ENCODE data around the gene MYCBP2.
"Not testable (repeated sequence)": the region's sequence is repeated elsewhere in the genome, so short reads cannot be mapped to it uniquely, and the experiment has no call there.

MYCBP2 gene

DNA sequence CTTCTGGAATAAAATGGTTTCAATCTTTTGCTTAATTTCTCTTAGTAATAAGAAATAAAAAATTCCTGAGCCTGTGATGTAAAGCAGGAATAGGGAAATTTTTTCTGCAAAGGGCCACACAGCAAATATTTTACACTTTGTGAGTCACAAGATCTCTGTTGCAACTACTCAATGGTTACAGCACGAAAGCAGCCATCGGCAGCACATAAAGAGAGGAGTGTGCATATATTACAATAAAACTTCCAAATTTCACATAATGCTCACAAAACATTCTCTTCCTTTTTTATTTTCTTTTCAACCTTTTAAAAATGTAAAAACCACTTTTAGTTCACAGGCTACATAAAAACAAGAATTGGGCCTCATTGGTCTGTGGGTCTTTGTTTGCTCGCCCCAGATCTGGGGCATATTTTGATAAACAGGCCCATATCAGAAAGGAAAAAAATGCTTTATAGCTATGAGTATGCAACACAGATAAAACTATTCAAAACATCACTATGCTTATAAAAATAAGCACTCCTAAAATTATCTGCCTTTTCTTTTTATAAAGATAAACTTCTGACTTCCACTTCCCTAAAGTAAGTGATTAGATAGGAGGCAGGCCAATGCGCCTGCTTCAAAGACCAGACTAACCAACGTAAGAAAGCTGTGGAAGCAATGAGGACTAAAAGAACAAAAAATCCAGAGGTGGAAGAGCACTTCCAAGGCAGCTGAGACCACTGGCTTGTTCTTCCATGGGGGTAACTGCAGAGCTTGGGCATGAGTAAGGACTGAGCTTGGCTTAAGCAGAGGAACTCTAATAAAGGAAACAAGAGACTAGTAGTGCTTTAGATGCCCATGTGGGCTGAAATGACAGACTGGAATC, 26.5 kb downstream of the MYCBP2 start:
- no peak for DNase-seq (ENCODE audit: low read depth)

DNA sequence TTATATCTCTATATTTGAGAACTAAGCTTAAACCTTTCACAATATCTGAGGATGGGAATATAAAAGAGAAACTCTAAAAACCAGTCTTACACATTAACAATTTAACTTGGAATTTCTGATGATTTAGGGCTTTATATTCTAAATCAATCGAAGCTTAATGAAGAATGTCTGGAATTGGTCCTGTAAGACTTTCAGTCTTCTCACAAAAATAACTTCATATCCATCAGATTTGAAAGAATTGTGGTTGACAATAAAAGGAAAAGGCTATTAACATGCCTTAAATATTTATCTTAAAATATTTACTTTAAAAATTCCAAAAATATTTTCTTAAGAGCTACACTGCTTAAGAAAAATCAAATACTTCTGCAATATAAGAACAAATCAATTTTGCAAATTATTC, 27.3 kb downstream of the MYCBP2 start:
- DNase-seq (ENCODE audit: low read depth), result no peak

DNA sequence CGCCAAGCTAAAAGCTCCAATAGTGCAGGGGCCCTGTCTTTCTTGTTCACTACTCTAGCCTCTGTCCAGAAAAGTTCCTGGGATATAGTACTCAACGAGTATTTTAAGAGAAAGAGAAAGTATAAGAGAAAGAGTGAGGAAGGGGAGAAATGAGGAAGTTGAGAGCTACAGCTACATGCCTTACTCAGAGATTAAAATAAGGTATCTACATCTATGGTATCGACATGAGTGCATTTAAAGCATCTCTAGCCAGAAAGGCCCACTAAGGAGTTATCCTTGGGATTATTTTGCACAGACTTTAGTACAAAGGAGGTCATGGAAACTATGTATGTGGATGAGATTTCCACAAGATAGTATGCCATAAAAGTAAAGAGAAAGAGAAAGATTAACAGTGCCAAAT, 28.5 kb downstream of the MYCBP2 start:
- DNase-seq (ENCODE audit: low read depth), result no peak

GRCh38 chr13:77291774-77292173, 35.1 kb downstream of the MYCBP2 start:
- no peak for DNase-seq (ENCODE audit: low read depth)

DNA sequence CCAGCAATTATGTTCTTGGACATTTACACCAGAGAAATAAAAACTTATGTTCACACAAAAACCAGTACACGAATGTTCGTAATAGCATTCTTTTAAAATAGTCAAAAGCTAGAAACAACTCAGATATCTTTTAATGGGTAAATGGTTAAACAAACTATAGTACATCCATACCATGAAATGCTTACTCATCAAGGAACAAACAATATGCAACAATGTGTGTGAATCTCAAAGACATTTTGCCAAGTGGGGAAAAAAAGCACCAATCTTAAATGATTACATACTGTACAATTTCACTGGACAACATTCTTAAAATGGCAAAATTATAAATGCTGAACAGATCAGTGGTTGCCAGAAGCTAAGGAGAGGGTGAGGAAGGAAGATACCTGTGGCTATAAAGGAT, 36.6 kb downstream of the MYCBP2 start:
- no peak for DNase-seq (ENCODE audit: low read depth)

DNA sequence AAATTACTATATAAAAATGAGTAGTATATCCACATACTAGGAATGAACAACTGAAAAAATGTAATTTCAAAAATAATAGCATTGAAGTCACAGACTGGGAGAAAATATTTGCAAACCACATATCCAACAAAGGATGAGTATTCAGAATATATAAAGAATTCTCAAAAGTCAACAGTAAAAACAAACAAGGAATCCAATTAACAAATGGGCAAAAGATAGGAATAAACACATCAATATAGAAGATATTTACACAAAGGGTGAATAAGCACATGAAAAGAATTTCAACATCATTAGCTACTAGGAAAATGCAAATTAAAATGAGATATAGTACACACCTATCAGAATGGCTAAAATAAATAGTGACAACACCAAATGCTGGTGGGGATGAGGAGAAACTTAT, 37.0 kb downstream of the MYCBP2 start:
- DNase-seq (ENCODE audit: low read depth), result no peak

DNA sequence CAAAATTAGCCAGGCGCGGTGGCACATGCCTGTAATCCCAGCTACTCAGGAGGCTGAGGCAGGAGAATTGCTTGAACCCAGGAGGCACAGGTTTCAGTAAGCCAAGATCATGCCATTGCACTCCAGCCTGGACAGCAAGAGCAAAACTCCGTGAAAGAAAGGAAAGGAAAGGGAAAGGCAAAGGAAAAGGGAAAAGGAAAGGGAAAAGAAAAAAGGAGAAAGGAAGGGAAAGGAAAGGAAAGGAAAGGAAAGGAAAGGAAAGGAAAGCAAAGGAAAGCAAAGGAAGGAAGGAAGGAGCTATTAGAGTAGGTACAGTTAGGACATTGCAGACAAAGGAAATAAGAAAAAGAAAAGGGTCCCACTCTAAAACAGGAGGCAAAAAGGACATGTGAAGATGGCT, 41.3 kb downstream of the MYCBP2 start:
- DNase-seq (ENCODE audit: low read depth), result not testable (repeated sequence)

GRCh38 chr13:77285098-77285497, 41.8 kb downstream of the MYCBP2 start:
- no peak for DNase-seq (ENCODE audit: low read depth)

DNA sequence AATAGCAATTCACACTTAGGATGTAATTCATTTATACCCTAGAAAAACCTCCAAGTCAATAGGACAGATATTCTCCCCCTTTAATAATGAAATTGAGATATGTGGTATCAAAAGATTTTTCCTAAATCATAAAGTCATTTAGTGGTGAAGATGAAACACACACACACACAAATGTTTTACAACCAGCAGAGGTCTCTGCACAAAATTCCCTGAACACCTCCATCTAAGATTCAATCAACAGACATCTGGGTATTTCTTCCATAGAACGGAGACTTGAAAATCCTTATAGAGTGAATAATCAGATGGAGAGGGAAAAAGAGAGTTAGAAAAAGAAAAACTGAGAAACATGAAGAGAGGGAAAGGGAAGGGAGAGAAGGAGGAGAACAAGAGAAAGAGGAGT, 52.8 kb downstream of the MYCBP2 start:
- DNase-seq (ENCODE audit: low read depth), result no peak

GRCh38 chr13:77269141-77269540, 57.8 kb downstream of the MYCBP2 start:
- no peak for DNase-seq (ENCODE audit: low read depth)

GRCh38 chr13:77267362-77267761, 59.5 kb downstream of the MYCBP2 start:
- DNase-seq (ENCODE audit: low read depth), result no peak

DNA sequence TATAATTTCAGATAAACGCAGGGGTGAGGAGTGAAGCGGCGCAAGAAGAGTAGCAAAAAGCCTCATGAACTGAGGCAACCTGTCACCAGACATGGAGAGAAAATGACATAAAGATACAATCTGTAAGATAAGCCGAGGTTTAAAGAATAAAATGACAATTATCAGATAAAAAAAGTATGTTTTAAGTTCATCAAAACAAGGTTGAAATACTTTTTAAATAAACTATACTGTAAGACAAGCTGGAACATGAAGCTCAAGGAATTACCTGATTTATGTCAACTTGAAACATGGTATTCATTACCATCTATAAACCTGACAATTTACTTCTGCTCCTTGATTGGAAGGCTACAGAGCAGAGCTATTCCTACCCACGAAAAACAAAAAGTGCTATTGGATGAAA, 61.6 kb downstream of the MYCBP2 start:
- no peak for DNase-seq (ENCODE audit: low read depth)

- DNase-seq (ENCODE audit: low read depth), result no peak
Measured at GRCh38 chr13:77262198-77262597, 64.7 kb downstream of the MYCBP2 start.

DNA sequence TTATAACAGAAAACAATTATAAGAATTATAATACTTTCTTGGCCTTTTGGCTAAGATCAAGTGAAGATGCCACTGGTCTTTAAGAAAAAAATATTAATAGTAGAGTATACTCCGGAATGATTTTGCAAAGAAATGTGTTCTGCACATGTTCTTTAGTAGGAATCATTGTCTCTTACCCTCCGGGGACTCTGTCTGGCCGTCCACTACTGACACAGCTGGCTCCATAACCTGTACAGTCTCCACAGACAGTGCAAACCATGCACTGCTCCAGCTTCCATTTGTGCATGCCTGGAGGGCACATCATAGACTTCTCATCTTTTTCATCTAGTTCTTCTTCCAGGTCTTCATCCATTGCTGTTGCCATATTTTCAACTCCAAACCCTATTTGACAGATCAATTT, 75.9 kb downstream of the MYCBP2 start:
- DNase-seq (ENCODE audit: low read depth), result no peak

GRCh38 chr13:77245224-77245623, 81.7 kb downstream of the MYCBP2 start:
- DNase-seq (ENCODE audit: low read depth), result not testable (repeated sequence)

- DNase-seq (ENCODE audit: low read depth), result no peak
Measured at GRCh38 chr13:77239312-77239711, 87.6 kb downstream of the MYCBP2 start.

GRCh38 chr13:77235456-77236022, 91.4 kb downstream of the MYCBP2 start:
- no peak for DNase-seq (ENCODE audit: low read depth)

- DNase-seq (ENCODE audit: low read depth), result no peak
Measured at GRCh38 chr13:77233159-77233558, 93.7 kb downstream of the MYCBP2 start.

GRCh38 chr13:77230560-77230959, 96.3 kb downstream of the MYCBP2 start:
- DNase-seq (ENCODE audit: low read depth), result no peak

DNA sequence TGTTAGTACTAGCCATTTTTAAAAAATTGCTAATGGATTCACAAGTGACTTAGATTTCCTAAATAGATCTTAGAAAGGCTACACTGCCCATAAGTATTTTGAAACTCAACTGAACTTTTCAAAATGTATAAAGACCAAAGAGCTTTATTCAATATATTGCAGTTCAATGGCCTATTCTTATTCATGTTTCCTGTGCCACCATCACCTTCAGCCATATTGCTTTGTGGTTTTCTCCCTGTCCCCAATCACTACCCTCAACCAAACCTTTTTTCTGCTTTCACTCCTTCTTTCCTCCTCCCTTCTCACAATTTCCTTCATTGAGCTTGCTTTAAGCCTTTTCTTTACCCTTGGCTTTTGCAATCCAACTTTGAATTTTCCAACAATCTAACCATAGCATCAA, 100.9 kb downstream of the MYCBP2 start:
- no peak for DNase-seq (ENCODE audit: low read depth)

DNA sequence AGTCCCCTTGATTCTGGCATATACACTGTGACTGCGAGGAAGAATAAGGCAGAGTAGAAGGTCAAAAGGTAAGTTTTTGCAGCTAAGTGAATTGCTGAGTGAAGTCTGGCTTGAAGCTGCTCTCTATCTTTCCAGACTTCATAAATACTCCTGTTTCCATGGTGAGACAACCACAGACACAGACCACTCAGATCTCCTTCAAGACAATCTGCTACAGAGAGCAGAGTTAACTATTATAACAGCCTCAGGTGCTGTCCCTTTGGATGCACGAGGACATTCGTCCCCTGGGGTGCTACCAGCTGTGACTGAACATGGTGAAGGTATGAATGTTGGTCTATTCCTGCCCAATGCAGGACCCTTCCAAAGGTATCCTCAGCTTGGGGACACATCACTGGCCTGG, 104.0 kb downstream of the MYCBP2 start:
- DNase-seq (ENCODE audit: low read depth), result no peak

DNA sequence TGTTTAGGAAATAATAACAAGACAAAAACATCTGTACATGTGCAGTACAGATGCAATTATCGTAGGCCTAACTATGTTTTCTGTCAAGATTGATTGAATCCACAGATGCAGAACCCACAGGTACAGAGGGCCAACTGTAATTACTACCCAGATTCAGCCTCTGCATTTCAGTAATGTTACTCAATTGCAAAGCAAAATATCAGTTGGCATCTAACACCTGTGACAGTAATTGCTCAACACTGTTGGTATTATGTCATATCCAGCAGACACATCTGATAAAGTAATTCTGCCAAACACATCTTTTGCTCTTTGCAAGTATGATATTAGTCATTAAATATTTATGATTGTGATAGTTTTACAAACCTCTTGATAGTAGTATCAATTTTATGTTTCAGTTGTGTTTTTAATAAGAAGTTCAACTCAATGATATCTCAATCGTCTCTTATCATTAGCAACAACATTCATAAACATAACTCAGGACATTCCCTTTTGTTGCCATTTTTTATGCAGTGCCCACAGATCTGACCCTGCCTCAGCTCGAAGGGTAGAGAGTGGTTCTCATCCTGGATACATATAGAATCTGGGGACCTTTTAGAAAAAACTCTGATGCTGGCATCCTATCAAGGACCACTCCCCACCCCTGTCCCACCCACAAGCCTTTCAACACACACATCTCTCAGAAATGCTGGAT, 104.7 kb downstream of the MYCBP2 start:
- DNase-seq (ENCODE audit: low read depth), result no peak

DNA sequence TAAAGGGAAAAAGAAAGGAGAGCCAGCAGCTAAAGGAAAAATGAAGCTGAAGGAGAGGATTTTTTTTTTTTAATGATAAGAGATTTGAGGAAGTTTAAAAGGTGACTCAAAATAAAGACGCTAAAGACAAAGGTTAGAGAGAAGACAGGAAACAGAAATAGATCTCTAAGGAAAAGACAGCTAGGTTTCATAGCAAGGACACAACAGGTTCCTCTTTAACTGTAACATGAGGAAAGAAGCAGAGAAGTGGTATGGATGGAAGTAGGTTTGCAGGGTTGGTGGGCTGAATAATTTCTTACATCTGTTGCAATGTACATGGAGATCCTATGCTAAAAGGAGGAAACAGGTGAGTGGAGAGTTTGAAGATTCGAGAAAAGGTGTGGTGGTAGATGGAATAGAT, 107.5 kb downstream of the MYCBP2 start:
- DNase-seq (ENCODE audit: low read depth), result no peak

Data from T follicular helper cell (primary cell).